A673 (cell line): Measurements from ENCODE around the gene FFAR2. TPM values are rescaled to one million over a fixed set of nuclear protein-coding genes. Genes with fewer than 3 reads are reported as not detected.

Experiments
- BruUV-seq: library from RNA; stranded (reverse); fragments of 400-500 nt; replicated peaks from 2 replicates; lab custom pipeline; 2021; lab: Mats Ljungman, UMichigan
- CTCF ChIA-PET: fragments of 300-600 bp; sonication (Branson Sonifier 250); formaldehyde crosslinking; loops from one replicate; lab custom pipeline; 2022; ENCODE audit warnings: antibody characterized with exemption; lab: Charles Lee
- POLR2A ChIA-PET: fragments of 300-600 bp; sonication (Branson Sonifier 250); formaldehyde crosslinking; loops from one replicate; lab custom pipeline; 2022; ENCODE audit warnings: antibody characterized with exemption; ENCODE audit not compliant: low non-redundant PET; lab: Charles Lee
- DNase-seq: peaks from one replicate; pipeline ENCODE4 v3.0.0-alpha.2; 2015; ENCODE audit warnings: low spot score
- H3K27ac ChIP-seq: fragments of 200-600 bp; sonication (generic); 2 replicates; pipeline ENCODE4 v1.5.1; 2016; ENCODE audit warnings: mixed run types, low read depth, mild to moderate bottlenecking, mixed read lengths, antibody characterized with exemption, low read length; ENCODE audit not compliant: poor library complexity, severe bottlenecking
- H3K27me3 ChIP-seq: fragments of 200-600 bp; sonication (generic); replicated peaks from 2 replicates; pipeline ENCODE4 v1.6.1; 2017; ENCODE audit warnings: mixed run types, low read depth, mild to moderate bottlenecking, mixed read lengths, antibody characterized with exemption, low read length; ENCODE audit not compliant: insufficient read depth, poor library complexity
- H3K36me3 ChIP-seq: fragments of 200-600 bp; sonication (generic); 2 replicates; pipeline ENCODE4 v1.6.1; 2016; ENCODE audit warnings: mixed run types, mild to moderate bottlenecking, mixed read lengths, antibody characterized with exemption, low read length; ENCODE audit not compliant: insufficient read depth, poor library complexity, severe bottlenecking
- H3K4me1 ChIP-seq: fragments of 200-600 bp; sonication (generic); 2 replicates; pipeline ENCODE4 v1.6.1; 2017; ENCODE audit warnings: mixed run types, mild to moderate bottlenecking, mixed read lengths, antibody characterized with exemption, low read length; ENCODE audit not compliant: insufficient read depth, poor library complexity, severe bottlenecking
- H3K4me3 ChIP-seq: fragments of 200-600 bp; sonication (generic); 2 replicates; pipeline ENCODE4 v1.5.1; 2016; ENCODE audit warnings: low read depth, mixed run types, mild to moderate bottlenecking, mixed read lengths, low read length; ENCODE audit not compliant: poor library complexity, severe bottlenecking
- H3K9me3 ChIP-seq: fragments of 200-600 bp; sonication (generic); 2 replicates; pipeline ENCODE4 v1.6.1; 2016; ENCODE audit warnings: mixed run types, low read depth, mild to moderate bottlenecking, mixed read lengths, antibody characterized with exemption, low read length; ENCODE audit not compliant: poor library complexity, severe bottlenecking
- CTCF ChIP-seq: fragments of 300-800, 200-600 bp; sonication (generic); conservative IDR thresholded peaks from 2 replicates; pipeline ENCODE4 v1.5.1; 2017; ENCODE audit warnings: low read depth, mild to moderate bottlenecking, antibody characterized with exemption, low read length, moderate library complexity, mixed read lengths
- EZH2 ChIP-seq: fragments of 200-600 bp; sonication (generic); IDR thresholded peaks from 2 replicates; pipeline ENCODE4 v1.6.1; 2017; ENCODE audit warnings: borderline replicate concordance, low read depth, mild to moderate bottlenecking, mixed read lengths, antibody characterized with exemption, low read length; ENCODE audit not compliant: poor library complexity, severe bottlenecking
- intact Hi-C: fragments of 100-400 bp; cut with micrococcal nuclease; formaldehyde crosslinking; loops from one replicate; pipeline ENCODE4 v1.10.0; 2022; ENCODE audit not compliant: unreplicated experiment
- total RNA-seq: library from RNA; stranded (reverse); gene quantifications from 2 replicates; pipeline ENCODE4 v1.2.3, GENCODE V29; 2021

FFAR2 gene
- total RNA-seq, 1 experiment from 2014 or later: not detected

GRCh38 chr19:35444735-35445134 lies 3.3 kb upstream of the FFAR2 start:
- intact Hi-C loops: no loop called here
- H3K27ac ChIP-seq: no peak overlapping the region
- peaks cover 16% of the 10 kb centered on the region for H3K27me3 ChIP-seq
- ChIA-PET POLR2A (no interaction called here), CTCF (no interaction called here)
- no peaks in the 10 kb centered on the region for H3K36me3 ChIP-seq
- H3K9me3 ChIP-seq: no peaks in the 10 kb centered on the region
- no peak for TF ChIP-seq CTCF
- TF ChIP-seq EZH2: no peak
- no peaks in the 10 kb centered on the region for H3K4me1 ChIP-seq
- H3K4me3 ChIP-seq: no peak overlapping the region
- no peak for DNase-seq
- no TSS peak for BruUV-seq

- ChIA-PET POLR2A (no interaction called here), CTCF (no interaction called here)
- H3K27ac ChIP-seq: no peak overlapping the region
- BruUV-seq: no TSS peak
- intact Hi-C loops: no loop called here
- no peaks in the 10 kb centered on the region for H3K4me1 ChIP-seq
- no peak overlapping the region for H3K4me3 ChIP-seq
- TF ChIP-seq CTCF: no peak
- no peak for TF ChIP-seq EZH2
- DNase-seq: no peak
- no peaks in the 10 kb centered on the region for H3K36me3 ChIP-seq
- H3K9me3 ChIP-seq: no peaks in the 10 kb centered on the region
- H3K27me3 ChIP-seq: peaks cover 26% of the 10 kb centered on the region
These were observed 2.0 kb upstream of the FFAR2 start for GRCh38 chr19:35445826-35446593.

- intact Hi-C loops: no loop called here
- ChIA-PET POLR2A (no interaction called here), CTCF (no interaction called here)
- Histone ChIP-seq H3K4me1 (no peaks in the 10 kb centered on the region), H3K36me3 (no peaks in the 10 kb centered on the region), H3K4me3 (no peak overlapping the region), H3K9me3 (no peaks in the 10 kb centered on the region), H3K27me3 (peaks cover 26% of the 10 kb centered on the region), H3K27ac (no peak overlapping the region)
- TF ChIP-seq EZH2: no peak
- TF ChIP-seq CTCF: no peak
- peak; percentile 42 for DNase-seq
- no TSS peak for BruUV-seq
These were observed 1.4 kb downstream of the FFAR2 start for GRCh38 chr19:35449359-35450043.
